ENCODE data around the gene TRIM71.
"Not testable (repeated sequence)": the region's sequence is repeated elsewhere in the genome, so short reads cannot be mapped to it uniquely, and the experiment has no call there.

DNA sequence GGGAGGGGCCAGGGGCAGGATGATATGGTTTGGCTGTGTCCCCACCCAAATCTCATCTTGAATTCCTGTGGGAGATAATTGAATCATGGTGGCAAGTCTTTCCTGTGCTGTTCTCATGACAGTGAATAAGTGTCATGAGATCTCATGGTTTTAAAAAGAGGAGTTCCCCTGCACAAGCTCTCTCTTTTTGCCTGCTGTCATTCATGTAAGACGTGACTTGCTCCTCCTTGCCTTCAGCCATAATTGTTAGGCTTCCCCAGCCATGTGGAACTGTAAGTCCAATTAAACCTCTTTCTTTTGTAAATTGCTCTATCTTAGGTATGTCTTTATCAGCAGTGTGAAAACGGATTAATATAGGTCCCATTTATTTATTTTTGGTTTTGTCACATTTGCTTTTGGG, 113.5 kb downstream of the TRIM71 start:
- TF ChIP-seq POLR2A, POLR2AphosphoS5 (IDR thresholded peaks at IDR 0.05; ENCODE audit: low read depth, low read length): not testable (repeated sequence)
